Measurements from ENCODE around the gene NCAN.

DNA sequence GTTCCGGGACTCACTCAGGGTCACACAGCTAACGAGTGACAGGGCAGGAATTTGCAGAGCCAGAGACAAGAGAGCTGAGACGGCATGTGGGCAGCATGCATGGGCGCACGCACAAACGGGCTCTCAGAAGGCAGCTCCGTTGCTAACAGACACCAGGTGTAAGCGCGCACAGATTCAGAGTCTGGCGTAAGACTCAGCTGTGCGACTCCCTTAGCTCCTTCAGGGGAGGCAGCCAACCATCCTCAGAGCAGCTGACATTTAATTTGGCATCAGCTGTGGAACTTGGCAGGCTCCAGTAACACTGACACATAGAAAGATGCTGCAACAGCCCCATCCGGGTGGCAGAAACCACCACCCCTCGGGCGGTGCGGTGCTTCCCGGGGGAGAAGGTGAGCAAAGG is 68.8 kb downstream of the NCAN start:
- TF ChIP-seq CTCF (IDR thresholded peaks at IDR 0.05) (no peak), POLR2AphosphoS5 (IDR thresholded peaks at IDR 0.05; ENCODE audit: low read depth, low read length) (no peak), TCF7L2 (IDR thresholded peaks at IDR 0.05; ENCODE audit: low read depth, low read length) (no peak), SIN3A (IDR thresholded peaks at IDR 0.05; ENCODE audit: borderline replicate concordance, insufficient read depth, low read depth, low read length) (no peak)
- TF ChIP-seq, protein P1, sequence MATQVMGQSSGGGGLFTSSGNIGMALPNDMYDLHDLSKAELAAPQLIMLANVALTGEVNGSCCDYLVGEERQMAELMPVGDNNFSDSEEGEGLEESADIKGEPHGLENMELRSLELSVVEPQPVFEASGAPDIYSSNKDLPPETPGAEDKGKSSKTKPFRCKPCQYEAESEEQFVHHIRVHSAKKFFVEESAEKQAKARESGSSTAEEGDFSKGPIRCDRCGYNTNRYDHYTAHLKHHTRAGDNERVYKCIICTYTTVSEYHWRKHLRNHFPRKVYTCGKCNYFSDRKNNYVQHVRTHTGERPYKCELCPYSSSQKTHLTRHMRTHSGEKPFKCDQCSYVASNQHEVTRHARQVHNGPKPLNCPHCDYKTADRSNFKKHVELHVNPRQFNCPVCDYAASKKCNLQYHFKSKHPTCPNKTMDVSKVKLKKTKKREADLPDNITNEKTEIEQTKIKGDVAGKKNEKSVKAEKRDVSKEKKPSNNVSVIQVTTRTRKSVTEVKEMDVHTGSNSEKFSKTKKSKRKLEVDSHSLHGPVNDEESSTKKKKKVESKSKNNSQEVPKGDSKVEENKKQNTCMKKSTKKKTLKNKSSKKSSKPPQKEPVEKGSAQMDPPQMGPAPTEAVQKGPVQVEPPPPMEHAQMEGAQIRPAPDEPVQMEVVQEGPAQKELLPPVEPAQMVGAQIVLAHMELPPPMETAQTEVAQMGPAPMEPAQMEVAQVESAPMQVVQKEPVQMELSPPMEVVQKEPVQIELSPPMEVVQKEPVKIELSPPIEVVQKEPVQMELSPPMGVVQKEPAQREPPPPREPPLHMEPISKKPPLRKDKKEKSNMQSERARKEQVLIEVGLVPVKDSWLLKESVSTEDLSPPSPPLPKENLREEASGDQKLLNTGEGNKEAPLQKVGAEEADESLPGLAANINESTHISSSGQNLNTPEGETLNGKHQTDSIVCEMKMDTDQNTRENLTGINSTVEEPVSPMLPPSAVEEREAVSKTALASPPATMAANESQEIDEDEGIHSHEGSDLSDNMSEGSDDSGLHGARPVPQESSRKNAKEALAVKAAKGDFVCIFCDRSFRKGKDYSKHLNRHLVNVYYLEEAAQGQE (IDR thresholded peaks at IDR 0.05; ENCODE audit: insufficient read depth in 1 of 2, low read depth in 2 of 2, low read length in 1 of 2) = no peak
